Activated naive CD4-positive, alpha-beta T cell treated with anti-CD3 and anti-CD28 coated beads for 36 hours (primary cell): ENCODE measurements around the gene IL22RA2. TPM values are rescaled to one million over a fixed set of nuclear protein-coding genes. Genes with fewer than 3 reads are reported as not detected.

Source experiments
- CTCF ChIA-PET: fragments of 350-600 bp; sonication (Branson Sonifier 250); formaldehyde crosslinking; loops from one replicate; lab custom pipeline; 2021; ENCODE audit warnings: antibody characterized with exemption; lab: Charles Lee
- DNase-seq: peaks from one replicate; pipeline ENCODE4 v3.0.0-alpha.2; 2020
- H3K27ac Mint-ChIP-seq: one replicate; pipeline ENCODE4 v1.8.0; 2021; ENCODE audit warnings: mild to moderate bottlenecking, mixed read lengths
- H3K27me3 Mint-ChIP-seq: one replicate; pipeline ENCODE4 v1.8.0; 2021; ENCODE audit warnings: low read depth, mixed read lengths
- H3K36me3 Mint-ChIP-seq: one replicate; pipeline ENCODE4 v1.8.0; 2021; ENCODE audit warnings: low read depth, mixed read lengths
- H3K4me1 Mint-ChIP-seq: one replicate; pipeline ENCODE4 v1.8.0; 2021; ENCODE audit warnings: low read depth, mixed read lengths
- H3K4me3 Mint-ChIP-seq: one replicate; pipeline ENCODE4 v1.8.0; 2021; ENCODE audit warnings: mild to moderate bottlenecking, moderate library complexity, mixed read lengths
- H3K9me3 Mint-ChIP-seq: one replicate; pipeline ENCODE4 v1.8.0; 2021; ENCODE audit warnings: mixed read lengths
- intact Hi-C: fragments of 100-400 bp; cut with micrococcal nuclease; formaldehyde crosslinking; loops from one replicate; pipeline ENCODE4 v1.15.1; 2023
- total RNA-seq, 2 experiments: library from RNA; stranded (reverse); gene quantifications; one replicate each; pipeline ENCODE4 v1.2.3, GENCODE V29; 2021

Gene IL22RA2
- total RNA-seq, 2 experiments from 2014 or later: not detected

DNA sequence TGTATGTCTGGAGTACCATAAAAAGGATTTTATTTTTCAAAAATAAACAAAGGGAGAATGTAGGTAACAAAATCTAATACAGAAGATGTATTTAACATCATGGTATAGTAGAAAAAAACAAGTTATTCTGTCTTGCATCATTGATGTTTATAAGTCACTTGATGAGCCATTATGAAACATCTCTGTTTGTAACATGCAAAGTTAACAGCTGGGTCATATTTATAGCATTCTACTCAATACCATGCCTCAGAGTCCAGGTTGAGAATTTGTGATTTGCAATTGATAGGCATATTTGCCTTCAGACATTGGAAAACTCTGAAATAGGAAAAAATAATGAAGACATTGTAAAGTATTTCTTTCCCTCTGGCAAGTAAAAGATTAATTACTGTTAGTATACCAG lies 76.4 kb downstream of the IL22RA2 start:
- H3K9me3 Mint-ChIP-seq: no peaks in the 10 kb centered on the region
- no peak overlapping the region for H3K27ac Mint-ChIP-seq
- no peaks in the 10 kb centered on the region for H3K36me3 Mint-ChIP-seq
- peaks cover 3% of the 10 kb centered on the region for H3K27me3 Mint-ChIP-seq
- peaks cover 13% of the 10 kb centered on the region for H3K4me1 Mint-ChIP-seq
- CTCF ChIA-PET: interaction anchor here (0.7 to 2.3 kb wide), 3 partner anchors 20 to 217 kb away, joined by 4 to 6 read pairs (median 4); no protein-coding TSS in a partner anchor
- intact Hi-C loops: loop anchor here (5.0 to 10.0 kb wide), 2 partner anchors 175 to 908 kb away; no protein-coding TSS in a partner anchor
- no peak overlapping the region for H3K4me3 Mint-ChIP-seq
- no peak for DNase-seq

DNA sequence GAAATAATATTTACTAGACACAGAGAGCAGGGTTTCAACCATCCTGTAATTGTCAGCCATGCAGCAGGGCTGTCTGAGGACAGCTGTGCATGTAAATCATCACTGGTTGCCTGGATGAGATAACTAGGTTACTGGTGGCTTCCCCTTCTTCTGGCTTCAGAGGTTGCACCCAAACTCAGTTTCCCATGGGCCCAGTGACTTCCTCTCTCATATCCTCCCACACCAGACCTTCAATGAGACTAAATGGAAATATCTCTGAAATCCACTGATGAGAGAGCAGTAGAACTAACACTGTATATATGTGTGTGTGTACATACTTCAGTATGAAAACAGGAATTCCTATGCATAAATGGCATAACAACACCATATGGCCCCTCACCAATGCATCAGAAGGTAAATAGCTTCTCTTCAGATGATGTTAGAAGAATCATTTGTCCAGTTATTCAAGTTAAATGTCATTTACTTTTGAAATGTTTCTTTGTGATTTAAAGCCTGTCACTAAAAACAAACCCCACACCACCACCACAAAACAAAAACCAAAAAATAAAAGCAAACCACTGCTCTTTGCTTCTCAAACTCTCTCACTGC lies 77.7 kb downstream of the IL22RA2 start:
- H3K4me1 Mint-ChIP-seq: peaks cover 13% of the 10 kb centered on the region
- no peak overlapping the region for H3K27ac Mint-ChIP-seq
- H3K36me3 Mint-ChIP-seq: no peaks in the 10 kb centered on the region
- no peak overlapping the region for H3K4me3 Mint-ChIP-seq
- peaks cover 3% of the 10 kb centered on the region for H3K27me3 Mint-ChIP-seq
- peak; percentile 36 for DNase-seq
- H3K9me3 Mint-ChIP-seq: no peaks in the 10 kb centered on the region
- CTCF ChIA-PET: interaction anchor here (0.6 to 1.4 kb wide), 4 partner anchors 210 to 574 kb away, joined by 3 to 6 read pairs (median 4); no protein-coding TSS in a partner anchor
- intact Hi-C loops: loop anchor here (2.0 to 10.0 kb wide), 3 partner anchors 123 to 909 kb away; partner anchors contain the start of gene IFNGR1

DNA sequence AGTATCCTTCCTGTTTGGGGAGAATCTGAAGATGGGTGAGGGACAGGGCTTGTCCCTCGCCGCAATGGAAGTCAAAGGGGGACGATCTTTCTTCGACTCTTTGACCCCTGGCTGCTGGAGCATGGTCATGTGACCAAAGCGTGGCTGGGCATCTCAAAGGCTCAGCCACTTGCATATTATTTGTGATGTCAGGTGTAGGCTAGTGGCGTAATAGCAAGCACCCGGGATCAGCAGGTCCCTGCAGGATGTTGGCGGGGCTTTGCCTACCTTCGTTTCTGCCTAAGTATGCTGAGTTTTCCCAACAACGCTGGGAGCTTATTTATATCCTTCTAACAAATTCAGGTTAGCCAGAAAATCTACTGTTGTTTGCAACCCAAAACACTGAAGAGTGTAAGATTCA lies 78.4 kb downstream of the IL22RA2 start:
- peaks cover 3% of the 10 kb centered on the region for H3K27me3 Mint-ChIP-seq
- H3K4me3 Mint-ChIP-seq: no peak overlapping the region
- peaks cover 13% of the 10 kb centered on the region for H3K4me1 Mint-ChIP-seq
- no peak overlapping the region for H3K27ac Mint-ChIP-seq
- CTCF ChIA-PET: interaction anchor here (0.8 to 1.4 kb wide), 5 partner anchors 60 to 226 kb away, joined by 3 to 18 read pairs (median 4); no protein-coding TSS in a partner anchor
- no peak for DNase-seq
- intact Hi-C loops: loop anchor here (2.0 to 10.0 kb wide), 3 partner anchors 124 to 910 kb away; partner anchors contain the start of gene IFNGR1
- no peaks in the 10 kb centered on the region for H3K36me3 Mint-ChIP-seq
- no peaks in the 10 kb centered on the region for H3K9me3 Mint-ChIP-seq

DNA sequence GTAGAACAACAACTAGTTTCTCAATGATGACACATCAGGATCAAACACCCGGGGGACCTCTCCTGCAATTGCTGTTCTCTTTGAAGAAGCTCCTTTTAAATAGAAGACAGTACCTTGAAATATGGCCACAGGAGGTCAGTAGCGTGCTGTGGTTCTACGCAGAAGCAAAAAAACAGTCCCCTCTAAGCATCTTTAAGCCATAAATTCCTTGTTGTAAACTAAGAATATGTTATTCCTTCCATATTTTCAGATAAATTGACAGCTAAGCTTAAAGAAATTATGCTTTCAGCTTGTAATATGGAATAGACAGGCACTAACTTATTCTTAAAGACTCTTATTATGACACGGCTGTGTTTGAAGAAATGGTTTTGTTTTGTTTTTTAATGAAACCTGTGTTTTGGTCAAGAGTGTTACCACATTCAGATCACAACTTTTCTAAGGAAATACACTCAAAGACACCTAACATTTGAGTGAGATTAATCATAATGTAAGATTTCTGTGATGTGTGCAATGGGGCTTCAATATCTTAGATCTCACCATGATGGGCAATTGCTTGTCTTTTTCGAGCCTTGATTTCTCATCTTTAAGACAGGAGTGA lies 78.9 kb downstream of the IL22RA2 start:
- no peaks in the 10 kb centered on the region for H3K36me3 Mint-ChIP-seq
- H3K4me3 Mint-ChIP-seq: no peak overlapping the region
- intact Hi-C loops: loop anchor here (1.0 to 10.0 kb wide), 10 partner anchors 18 to 910 kb away; partner anchors contain the start of gene IFNGR1
- peak; percentile 75 for DNase-seq
- peaks cover 3% of the 10 kb centered on the region for H3K27me3 Mint-ChIP-seq
- CTCF ChIA-PET: interaction anchor here (0.6 to 1.5 kb wide), 27 partner anchors 9 to 882 kb away, joined by 3 to 18 read pairs (median 4); no protein-coding TSS in a partner anchor
- H3K27ac Mint-ChIP-seq: no peak overlapping the region
- peaks cover 13% of the 10 kb centered on the region for H3K4me1 Mint-ChIP-seq
- H3K9me3 Mint-ChIP-seq: no peaks in the 10 kb centered on the region

Other genes starting within 250 kb of the IL22RA2 start
- gene IL20RA, start 128.7 kb downstream of the IL22RA2 start, total RNA-seq: not detected
- gene IFNGR1, start 45.7 kb upstream of the IL22RA2 start, total RNA-seq: 10 to 100 TPM; 25.5 to 26.4 TPM